Tongue (tissue), 2 donors: ENCODE data around the gene CYTH4. TPM values are rescaled to one million over a fixed set of nuclear protein-coding genes. Genes with fewer than 3 reads are reported as not detected.
"Not testable (repeated sequence)": the region's sequence is repeated elsewhere in the genome, so short reads cannot be mapped to it uniquely, and the experiment has no call there.

ENCODE experiments used
- DNase-seq: peaks from one replicate; pipeline ENCODE4 v3.0.0-alpha.2; 2015
- total RNA-seq: library from RNA; depleted of rRNA; stranded (reverse); fragments of >200 nt; gene quantifications from one replicate; pipeline ENCODE4 v1.2.3, GENCODE V29; 2014

The CYTH4 gene
- total RNA-seq, 1 donor from 2014 or later = 20.5 TPM

GRCh38 chr22:37310815-37311595 lies 28.7 kb downstream of the CYTH4 start:
- no peak for DNase-seq

- no peak for DNase-seq
These were observed 29.5 kb downstream of the CYTH4 start for GRCh38 chr22:37311761-37312312.

GRCh38 chr22:37312549-37313183 lies 30.4 kb downstream of the CYTH4 start:
- DNase-seq = no peak

- no peak for DNase-seq
These were observed 31.3 kb downstream of the CYTH4 start for GRCh38 chr22:37313376-37314314.

- no peak for DNase-seq
These were observed 32.2 kb downstream of the CYTH4 start for GRCh38 chr22:37314315-37315074.

GRCh38 chr22:37316405-37316804 lies 34.1 kb downstream of the CYTH4 start:
- DNase-seq = no peak

- DNase-seq = peak; percentile 92
These were observed 34.6 kb downstream of the CYTH4 start for GRCh38 chr22:37316875-37317371.

- DNase-seq = no peak
These were observed 35.4 kb downstream of the CYTH4 start for GRCh38 chr22:37317698-37318210.

- no peak for DNase-seq
These were observed 36.2 kb downstream of the CYTH4 start for GRCh38 chr22:37318364-37319109.

- DNase-seq = no peak
These were observed 37.2 kb downstream of the CYTH4 start for GRCh38 chr22:37319469-37319868.

- DNase-seq = no peak
These were observed 38.7 kb downstream of the CYTH4 start for GRCh38 chr22:37320726-37321677.

- DNase-seq = no peak
These were observed 42.2 kb downstream of the CYTH4 start for GRCh38 chr22:37324340-37325038.

GRCh38 chr22:37325039-37325395 lies 42.7 kb downstream of the CYTH4 start:
- DNase-seq = no peak

GRCh38 chr22:37326726-37327125 lies 44.4 kb downstream of the CYTH4 start:
- DNase-seq = no peak

GRCh38 chr22:37328017-37328416 lies 45.7 kb downstream of the CYTH4 start:
- no peak for DNase-seq

- DNase-seq = not testable (repeated sequence)
These were observed 46.4 kb downstream of the CYTH4 start for GRCh38 chr22:37328538-37329237.

- DNase-seq = no peak
These were observed 47.2 kb downstream of the CYTH4 start for GRCh38 chr22:37329238-37330140.
